Osteoblast (primary cell): ENCODE results near the gene ADAM15. TPM values are rescaled to one million over a fixed set of nuclear protein-coding genes. Genes with fewer than 3 reads are reported as not detected.
A peak's percentile ranks its signal among the peaks of the same experiment; 100 is the strongest.

Source experiments
- DNase-seq: peaks from one replicate; pipeline ENCODE4 v3.0.0; 2011; ENCODE audit warnings: low spot score, mixed read lengths; ENCODE audit not compliant: insufficient read length; ENCODE audit errors: missing footprints
- H2AFZ ChIP-seq: 2 replicates; pipeline ENCODE4 v1.6.0; 2011; ENCODE audit warnings: mild to moderate bottlenecking, low read length
- H3K27ac ChIP-seq: 2 replicates; pipeline ENCODE4 v1.5.1; 2011; ENCODE audit warnings: mild to moderate bottlenecking, low read depth, low read length, moderate library complexity
- H3K27me3 ChIP-seq: 2 replicates; pipeline ENCODE4 v1.6.0; 2012; ENCODE audit warnings: mild to moderate bottlenecking, control low read depth, inconsistent platforms, low read length, moderate library complexity; ENCODE audit not compliant: insufficient read depth
- H3K36me3 ChIP-seq: 2 replicates; pipeline ENCODE4 v1.5.1; 2011; ENCODE audit warnings: mild to moderate bottlenecking, low read length, control low read depth, moderate library complexity; ENCODE audit not compliant: insufficient read depth
- H3K4me1 ChIP-seq: 2 replicates; pipeline ENCODE4 v1.5.1; 2011; ENCODE audit warnings: mild to moderate bottlenecking, low read length, control low read depth, moderate library complexity; ENCODE audit not compliant: insufficient read depth
- H3K4me2 ChIP-seq: 2 replicates; pipeline ENCODE4 v1.6.0; 2011; ENCODE audit warnings: mild to moderate bottlenecking, low read length; ENCODE audit not compliant: insufficient read depth
- H3K4me3 ChIP-seq: fragments of 200-600 bp; sonication (generic); 3 replicates; pipeline ENCODE4 v1.5.1; 2012; ENCODE audit warnings: mild to moderate bottlenecking, low read length, inconsistent platforms; ENCODE audit not compliant: insufficient read depth
- H3K79me2 ChIP-seq: 2 replicates; pipeline ENCODE4 v1.6.0; 2012; ENCODE audit warnings: mild to moderate bottlenecking, low read length, control low read depth, inconsistent platforms; ENCODE audit not compliant: insufficient read depth
- H3K9me3 ChIP-seq: 2 replicates; pipeline ENCODE4 v1.5.1; 2011; ENCODE audit warnings: low read depth, low read length, control low read depth
- H4K20me1 ChIP-seq: 2 replicates; pipeline ENCODE4 v1.6.0; 2012; ENCODE audit warnings: mild to moderate bottlenecking, low read length, control low read depth; ENCODE audit not compliant: insufficient read depth
- total RNA-seq: library from RNA; depleted of rRNA; stranded (reverse); fragments of >200 nt; gene quantifications from 2 replicates; pipeline ENCODE4 v1.2.3, GENCODE V29; 2012
- TF ChIP-seq, protein P1 (sequence below): IDR thresholded peaks from 2 replicates; pipeline ENCODE4 v1.5.1; 2011; ENCODE audit warnings: mild to moderate bottlenecking, low read depth, low read length, moderate library complexity; ENCODE audit errors: extremely low read depth

Gene ADAM15
- total RNA-seq, 1 donor = 101 TPM

DNA sequence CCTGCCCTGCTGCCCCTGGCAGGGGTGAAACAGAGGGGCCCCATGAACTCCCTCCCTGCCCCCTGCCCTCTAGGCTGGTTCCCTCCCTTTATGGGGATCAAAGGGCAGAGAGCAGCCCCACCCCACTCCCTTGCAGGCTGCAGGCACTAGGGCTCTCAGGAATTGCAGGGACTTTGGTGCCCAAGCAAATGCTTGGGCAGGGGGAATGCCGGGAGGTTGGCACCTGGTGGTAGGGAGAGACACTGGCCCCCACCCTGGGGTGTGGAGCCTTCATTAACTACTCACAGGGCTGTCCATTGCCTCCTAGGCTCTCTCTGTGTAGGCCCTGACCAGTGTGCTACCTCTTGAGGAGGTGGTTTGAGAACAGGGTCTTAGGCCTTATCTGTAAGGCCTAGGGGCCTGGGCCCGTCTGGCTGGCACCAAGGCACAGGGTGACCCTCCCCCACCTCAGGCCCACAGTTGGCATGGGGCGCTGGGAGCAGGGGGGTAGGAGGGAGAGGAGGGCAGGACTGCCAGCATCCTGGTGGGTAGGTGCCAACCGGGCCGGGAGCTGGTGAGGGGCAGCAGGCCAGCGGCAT lies 43.8 kb upstream of the ADAM15 start:
- peak; percentile 8 for DNase-seq
- Histone ChIP-seq H3K79me2 (peaks cover 89% of the 10 kb centered on the region), H4K20me1 (peaks cover 33% of the 10 kb centered on the region), H3K4me2 (no peak overlapping the region), H3K27ac (no peak overlapping the region), H3K36me3 (no peaks in the 10 kb centered on the region), H3K4me3 (no peak overlapping the region), H3K4me1 (peaks cover 25% of the 10 kb centered on the region), H3K9me3 (no peaks in the 10 kb centered on the region), H2AFZ (no peak overlapping the region), H3K27me3 (no peaks in the 10 kb centered on the region)
- TF ChIP-seq, protein P1, sequence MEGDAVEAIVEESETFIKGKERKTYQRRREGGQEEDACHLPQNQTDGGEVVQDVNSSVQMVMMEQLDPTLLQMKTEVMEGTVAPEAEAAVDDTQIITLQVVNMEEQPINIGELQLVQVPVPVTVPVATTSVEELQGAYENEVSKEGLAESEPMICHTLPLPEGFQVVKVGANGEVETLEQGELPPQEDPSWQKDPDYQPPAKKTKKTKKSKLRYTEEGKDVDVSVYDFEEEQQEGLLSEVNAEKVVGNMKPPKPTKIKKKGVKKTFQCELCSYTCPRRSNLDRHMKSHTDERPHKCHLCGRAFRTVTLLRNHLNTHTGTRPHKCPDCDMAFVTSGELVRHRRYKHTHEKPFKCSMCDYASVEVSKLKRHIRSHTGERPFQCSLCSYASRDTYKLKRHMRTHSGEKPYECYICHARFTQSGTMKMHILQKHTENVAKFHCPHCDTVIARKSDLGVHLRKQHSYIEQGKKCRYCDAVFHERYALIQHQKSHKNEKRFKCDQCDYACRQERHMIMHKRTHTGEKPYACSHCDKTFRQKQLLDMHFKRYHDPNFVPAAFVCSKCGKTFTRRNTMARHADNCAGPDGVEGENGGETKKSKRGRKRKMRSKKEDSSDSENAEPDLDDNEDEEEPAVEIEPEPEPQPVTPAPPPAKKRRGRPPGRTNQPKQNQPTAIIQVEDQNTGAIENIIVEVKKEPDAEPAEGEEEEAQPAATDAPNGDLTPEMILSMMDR = no peak

DNA sequence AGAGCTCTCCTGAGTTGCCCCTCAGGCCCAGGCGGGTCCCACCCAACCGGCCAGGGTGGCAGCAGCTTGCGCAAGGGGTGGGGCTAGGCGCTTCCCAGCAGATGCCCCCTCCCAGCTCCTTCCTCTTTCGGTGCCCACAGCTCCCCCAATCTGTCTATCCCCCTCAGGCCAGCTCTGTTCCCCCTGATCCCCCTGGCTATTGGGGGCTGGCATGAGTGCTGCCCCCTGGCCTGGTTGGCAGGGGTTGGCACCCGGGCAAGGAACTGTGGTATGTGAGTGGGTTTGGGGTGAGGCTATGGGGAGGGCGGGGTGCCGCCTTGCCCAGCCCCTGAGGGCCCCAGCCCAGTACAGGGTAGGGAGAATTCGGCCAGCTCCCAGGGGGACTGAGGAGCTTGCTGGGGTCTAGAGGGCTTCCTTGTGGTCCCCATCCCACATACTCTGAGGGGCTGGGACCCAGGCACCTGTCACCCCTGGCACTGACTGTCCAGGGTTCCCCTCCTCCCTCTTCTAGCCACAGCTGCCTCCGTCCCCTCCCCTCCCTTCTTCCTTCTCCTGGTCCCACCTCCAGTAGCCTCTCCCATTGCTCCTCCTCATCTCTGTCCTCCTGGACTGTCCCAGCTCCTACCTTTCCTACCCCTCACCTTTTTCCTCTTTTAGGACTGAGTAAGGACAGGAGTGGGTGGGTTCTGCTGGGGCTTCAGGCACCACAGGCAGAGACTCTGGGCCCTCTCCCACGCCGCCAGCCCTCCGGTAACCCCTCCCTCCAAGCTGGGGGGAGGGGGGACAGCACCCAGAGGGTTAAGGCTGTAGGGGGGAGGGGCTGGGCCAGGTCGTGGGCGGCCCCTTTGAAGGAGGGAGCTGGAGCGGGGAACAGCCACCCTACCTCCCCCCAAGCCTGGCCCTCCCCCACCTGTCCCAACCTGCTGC lies 42.8 kb upstream of the ADAM15 start:
- Histone ChIP-seq H2AFZ (no peak overlapping the region), H4K20me1 (peaks cover 39% of the 10 kb centered on the region), H3K79me2 (peaks cover 91% of the 10 kb centered on the region), H3K27ac (no peak overlapping the region), H3K4me3 (no peak overlapping the region), H3K4me2 (no peak overlapping the region), H3K27me3 (no peaks in the 10 kb centered on the region), H3K9me3 (no peaks in the 10 kb centered on the region), H3K36me3 (no peaks in the 10 kb centered on the region), H3K4me1 (peaks cover 25% of the 10 kb centered on the region)
- TF ChIP-seq, protein P1 = no peak
- DNase-seq = peak; percentile 81

DNA sequence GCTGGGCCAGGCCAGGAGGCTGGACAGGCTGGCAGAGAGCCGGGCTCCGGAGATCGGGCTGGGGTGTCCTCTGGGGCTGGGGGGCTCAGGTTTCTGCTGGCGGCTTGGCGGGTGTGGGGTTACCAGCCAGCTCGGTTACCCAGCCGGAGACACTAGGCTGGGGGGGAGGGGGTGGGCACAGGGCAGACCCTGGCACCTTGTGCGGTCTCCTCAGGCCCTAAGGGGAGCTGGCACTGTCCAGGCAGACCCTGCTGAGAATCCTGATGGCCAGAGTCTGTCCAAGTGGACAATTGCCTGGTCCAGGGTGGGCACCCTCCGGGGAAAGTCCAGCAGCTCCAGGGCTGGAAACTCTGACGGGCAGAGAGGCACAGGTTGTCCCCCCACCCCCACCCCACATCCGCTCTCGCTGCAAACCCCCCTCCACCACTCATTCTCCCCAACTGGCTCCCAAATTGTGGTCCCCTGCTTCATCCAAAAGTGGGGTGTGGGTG lies 41.9 kb upstream of the ADAM15 start:
- H3K79me2 ChIP-seq = peaks cover 82% of the 10 kb centered on the region
- TF ChIP-seq, protein P1 = no peak
- H3K27me3 ChIP-seq = no peaks in the 10 kb centered on the region
- no peak overlapping the region for H2AFZ ChIP-seq
- DNase-seq = peak; percentile 62
- no peak overlapping the region for H3K4me2 ChIP-seq
- H3K4me3 ChIP-seq = no peak overlapping the region
- H3K4me1 ChIP-seq = peaks cover 22% of the 10 kb centered on the region
- peaks cover 3% of the 10 kb centered on the region for H3K36me3 ChIP-seq
- H3K27ac ChIP-seq = no peak overlapping the region
- H3K9me3 ChIP-seq = no peaks in the 10 kb centered on the region
- peaks cover 45% of the 10 kb centered on the region for H4K20me1 ChIP-seq

DNA sequence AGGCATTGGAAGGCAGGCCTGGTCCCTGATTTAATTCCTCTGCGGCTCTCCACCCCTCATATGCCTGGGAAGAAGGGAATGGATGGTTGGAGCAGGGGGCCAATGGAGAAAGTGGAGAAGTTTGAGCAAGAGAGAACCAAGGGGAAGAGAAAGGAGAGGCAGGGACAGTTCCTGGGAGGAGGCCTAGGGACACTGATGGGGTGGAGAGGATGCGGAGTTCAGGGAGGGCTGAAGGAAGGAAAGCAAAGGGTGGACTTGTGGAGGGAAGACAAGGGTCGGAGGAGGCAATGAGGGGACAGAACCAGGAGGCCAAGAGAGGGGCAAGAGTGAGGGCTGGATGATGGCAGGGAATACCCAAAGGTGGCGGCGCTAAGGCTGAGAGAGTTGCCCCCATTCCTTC lies 41.4 kb upstream of the ADAM15 start:
- Histone ChIP-seq H3K4me2 (no peak overlapping the region), H3K27me3 (no peaks in the 10 kb centered on the region), H3K4me1 (peaks cover 17% of the 10 kb centered on the region), H4K20me1 (peaks cover 43% of the 10 kb centered on the region), H2AFZ (no peak overlapping the region), H3K27ac (no peak overlapping the region), H3K79me2 (peaks cover 78% of the 10 kb centered on the region), H3K9me3 (no peaks in the 10 kb centered on the region), H3K36me3 (peaks cover 7% of the 10 kb centered on the region), H3K4me3 (no peak overlapping the region)
- TF ChIP-seq, protein P1 = no peak
- no peak for DNase-seq
